Stimulated activated CD4-positive, alpha-beta T cell treated with anti-CD3 and anti-CD28 coated beads, Interleukin-1b, Interleukin-23, amount 100 ng/mL, for 24 hours (primary cell): ENCODE data around the gene GJC1.

Experiments
- DNase-seq, 4 experiments: peaks; one replicate each; pipeline ENCODE4 v3.0.0-alpha.2; 2020; ENCODE audit warnings: low read depth in 4 of 4, low spot score in 1 of 4

The GJC1 gene

DNA sequence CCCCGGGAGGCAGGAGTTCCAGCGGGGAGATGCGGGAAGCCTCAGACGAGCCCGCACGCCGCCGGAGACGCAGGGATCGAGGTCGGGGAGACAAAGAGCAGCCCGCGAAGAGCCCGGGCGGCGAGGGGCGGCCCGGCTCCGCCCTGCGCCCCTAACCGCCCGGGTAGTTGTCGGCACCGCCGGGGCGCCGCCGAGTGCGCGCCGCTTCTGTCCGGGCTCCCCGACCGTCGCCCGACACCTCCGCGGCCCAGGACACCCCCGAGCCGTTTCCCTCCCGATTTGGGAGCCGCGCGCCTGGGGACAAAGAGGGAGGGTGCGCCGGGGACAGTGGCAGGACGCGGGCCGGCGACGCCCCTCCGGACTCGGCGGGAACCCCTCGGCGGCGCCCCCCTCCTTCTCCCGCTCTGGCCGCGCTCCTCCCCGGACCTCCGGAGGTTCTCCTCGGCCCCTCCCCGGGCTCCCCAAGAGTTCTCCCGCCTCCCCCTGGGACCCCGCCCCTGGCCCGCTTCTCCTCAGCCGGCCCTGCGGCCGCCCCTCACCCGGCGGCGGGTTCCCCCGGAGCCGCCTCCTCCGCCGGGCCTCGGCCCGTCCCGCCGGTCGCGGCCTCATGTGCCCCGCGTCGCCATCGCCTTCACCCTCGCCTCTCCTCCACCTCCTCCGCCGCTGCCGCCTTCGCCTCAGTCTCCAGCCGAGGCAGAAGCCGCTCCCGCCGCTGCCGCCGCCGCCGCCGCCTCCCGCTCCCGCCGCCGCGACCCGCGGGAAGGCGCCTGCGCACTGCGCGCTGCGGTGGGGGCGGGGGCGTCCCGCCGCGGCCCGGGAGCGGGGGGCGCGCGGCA, at the start of gene GJC1:
Gene GJC1, minus strand, starts transcription at position 765 of the 836 bp plus-strand sequence. CDS start 24,470 bp downstream, outside the sequence.
- peak in 1 of 4 experiments; percentile 17 for DNase-seq

DNA sequence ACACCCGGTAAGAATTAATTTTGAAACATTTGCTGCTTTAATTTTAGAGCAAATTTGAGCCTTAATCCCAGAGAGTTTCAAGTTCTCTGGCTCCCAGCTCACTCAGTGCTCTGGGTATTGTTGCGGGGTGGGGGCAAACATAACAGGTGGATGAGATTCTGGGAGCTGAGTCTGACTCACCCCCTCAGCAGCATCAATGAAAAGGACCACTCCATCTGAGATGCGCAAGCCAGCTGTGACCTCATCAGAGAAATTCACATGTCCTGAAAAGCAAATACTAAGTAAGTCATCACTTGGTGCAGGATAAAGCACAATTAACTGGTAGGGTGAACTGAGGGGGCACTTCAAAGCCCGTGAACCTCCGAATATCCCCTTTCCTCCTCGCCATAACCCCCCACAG, 49.3 kb upstream of the GJC1 start:
- no peak for DNase-seq

DNA sequence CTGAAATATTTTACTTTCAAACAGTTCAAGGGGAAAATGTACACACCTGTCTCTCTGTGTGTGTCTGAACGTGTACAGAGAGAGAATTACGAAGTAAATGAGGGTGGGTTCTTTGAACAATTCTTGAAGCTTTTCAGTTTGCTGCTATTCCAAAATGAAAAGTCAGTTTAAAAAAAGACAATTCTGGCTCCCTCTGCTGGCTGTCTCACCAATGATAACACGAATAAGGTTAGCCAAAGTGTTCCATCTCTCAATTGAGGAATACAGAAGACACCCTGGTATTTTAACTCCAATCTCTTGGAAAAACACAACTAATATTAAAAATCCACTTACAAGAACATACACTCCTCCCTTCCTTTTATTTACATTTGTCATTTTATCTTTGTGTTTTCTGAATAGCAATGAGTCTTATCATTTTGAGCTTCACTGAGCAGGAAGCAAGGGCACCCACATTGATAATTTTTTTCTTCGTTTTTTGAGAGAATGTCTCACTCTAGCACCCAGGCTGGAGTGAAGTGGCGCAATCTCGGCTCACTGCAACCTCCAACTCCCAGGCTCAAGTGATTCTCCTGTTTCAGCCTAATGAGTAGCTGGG, 48.6 kb upstream of the GJC1 start:
- DNase-seq: peak in 1 of 4 experiments; percentile 6

DNA sequence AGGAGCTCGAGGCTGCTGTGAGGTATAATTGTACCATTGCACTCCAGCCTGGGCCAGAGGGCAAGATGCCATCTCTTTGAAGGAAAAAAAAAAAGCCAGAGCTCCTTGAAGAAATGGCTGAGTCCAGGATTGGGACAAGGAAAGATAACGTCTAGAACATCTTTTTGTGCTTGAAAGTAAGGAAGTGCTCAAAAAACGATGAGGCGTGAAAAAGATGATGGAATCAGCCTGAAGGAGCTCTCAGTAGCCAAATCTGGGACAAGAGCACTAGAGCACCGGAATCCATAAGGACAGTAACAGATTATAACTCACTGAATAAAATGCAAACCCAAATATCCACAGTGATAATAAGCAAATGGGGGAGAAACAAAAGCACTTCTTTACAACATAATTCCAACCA, 47.0 kb upstream of the GJC1 start:
- no peak for DNase-seq

DNA sequence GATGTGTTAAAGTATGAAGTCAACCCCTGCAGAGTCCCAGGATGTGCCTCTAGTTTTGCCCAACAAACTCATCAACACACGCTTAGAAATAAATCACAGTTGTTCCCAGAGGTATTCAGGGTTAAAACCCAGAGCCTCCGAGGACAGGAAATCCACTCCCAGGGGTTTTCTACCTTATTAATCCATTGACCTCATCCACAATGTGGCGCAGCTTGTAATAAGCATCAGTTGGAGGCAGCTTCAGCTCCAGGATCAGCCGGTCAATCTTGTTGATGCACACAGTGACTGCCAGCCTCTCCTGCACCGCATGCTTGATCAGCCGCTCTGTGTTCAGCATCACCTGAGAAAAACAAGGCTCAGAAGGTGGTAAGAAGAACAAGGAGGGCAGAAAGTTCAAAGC, 45.7 kb upstream of the GJC1 start:
- no peak for DNase-seq

DNA sequence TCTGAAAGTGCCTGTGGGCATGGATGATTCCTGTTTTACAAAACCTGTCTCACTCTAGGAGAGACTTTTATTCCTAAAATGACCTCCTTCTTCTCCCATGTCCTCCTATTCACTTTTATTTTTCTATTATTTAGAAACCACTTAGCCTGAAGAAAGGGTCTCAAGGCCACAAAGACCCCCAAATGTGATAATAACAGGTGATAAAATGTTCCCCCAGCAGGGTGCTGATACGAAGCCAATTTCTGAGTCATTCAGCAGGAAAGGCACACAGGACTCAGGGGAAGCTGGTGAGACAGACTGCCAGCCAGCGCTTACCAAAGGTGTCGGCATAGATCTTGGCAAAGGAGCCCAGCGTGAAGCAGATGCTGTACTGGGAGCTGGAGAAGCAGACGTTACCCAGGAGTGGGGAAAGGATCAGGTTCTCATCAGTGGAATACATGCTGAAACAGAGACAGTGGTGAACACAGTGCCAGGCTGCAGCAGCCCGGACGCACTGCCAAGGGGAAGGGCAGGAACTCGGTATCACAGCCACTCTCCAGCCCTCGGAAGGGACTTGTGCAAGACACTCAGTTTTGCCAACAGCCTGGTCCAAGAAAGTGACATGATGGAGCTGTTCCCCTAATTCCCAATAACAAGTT, 42.2 kb upstream of the GJC1 start:
- no peak for DNase-seq

DNA sequence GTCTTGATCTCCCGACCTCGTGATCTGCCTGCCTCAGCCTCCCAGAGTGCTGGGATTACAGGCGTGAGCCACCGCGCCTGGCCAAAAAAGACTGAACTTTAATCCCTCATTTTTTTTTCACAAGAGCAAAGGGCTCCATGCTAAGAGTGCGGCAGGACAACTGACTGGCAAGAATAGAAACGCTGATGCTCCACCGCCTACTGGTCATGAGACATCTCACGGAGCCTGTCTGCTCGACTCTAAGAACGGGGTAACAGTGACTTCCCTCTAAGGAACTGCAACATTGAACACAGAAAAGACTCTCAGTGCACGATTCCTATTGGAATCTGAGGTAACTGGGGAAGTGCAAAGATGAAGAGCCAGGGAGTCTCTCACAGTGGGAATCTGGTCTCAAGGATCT, 41.5 kb upstream of the GJC1 start:
- no peak for DNase-seq

DNA sequence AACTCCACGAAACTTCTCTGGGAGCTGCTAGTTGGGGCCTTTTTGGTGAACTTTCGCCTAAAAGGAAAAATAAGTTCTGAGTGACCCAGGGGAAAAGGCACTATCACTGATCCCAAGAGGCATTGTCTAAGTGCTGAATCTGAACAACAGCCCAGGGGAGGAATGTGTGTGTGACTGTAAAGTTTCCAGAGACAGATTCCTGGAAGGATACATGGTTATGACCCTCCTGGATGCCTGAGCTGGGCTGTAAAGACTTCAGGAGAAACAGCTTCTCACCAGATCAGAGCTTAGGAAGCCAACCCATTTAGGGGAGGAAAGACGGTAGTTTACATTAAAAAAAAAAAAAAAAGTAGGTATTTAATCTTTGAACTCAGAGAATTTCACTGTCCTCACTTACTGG, 37.8 kb upstream of the GJC1 start:
- DNase-seq: no peak

DNA sequence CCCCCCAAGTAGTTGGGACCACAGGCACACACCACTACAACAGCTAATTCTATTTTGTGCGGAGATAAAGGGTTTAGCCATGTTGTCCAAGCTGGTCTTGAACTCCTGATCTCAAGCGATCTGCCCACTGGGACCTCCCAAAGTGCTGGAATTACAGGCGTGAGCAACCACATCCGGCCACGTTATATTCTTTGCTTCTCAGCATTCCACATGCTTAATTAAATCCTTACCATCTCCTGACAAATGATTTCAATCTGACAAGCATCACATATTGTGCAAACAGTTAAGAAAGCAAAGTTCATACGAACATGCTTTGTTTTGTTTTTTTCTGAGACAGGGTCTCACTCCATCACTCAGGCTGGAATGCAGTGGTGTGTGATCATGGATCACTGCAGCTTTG, 35.8 kb upstream of the GJC1 start:
- DNase-seq: no peak

DNA sequence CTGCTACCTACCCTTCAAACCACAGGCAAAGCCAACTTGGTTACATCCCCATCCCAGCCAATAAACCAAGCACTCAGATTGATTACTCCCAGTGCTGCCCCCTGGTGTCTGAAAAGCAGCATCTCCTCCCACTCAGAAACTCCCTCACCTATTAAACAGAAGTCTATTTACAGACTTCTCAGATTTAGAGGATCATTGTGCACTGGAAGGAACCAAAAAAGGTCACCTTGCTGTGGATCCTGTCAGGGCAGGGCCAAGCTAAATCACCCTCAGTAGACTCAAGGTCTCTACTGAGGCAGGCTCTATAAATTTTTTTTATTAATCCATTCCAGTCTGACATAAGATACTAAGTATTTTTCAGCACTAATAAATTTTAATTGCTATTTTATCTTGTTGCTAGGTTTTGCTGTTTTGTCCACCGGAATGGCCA, 35.2 kb upstream of the GJC1 start:
- DNase-seq: peak; percentile 33 to 67 (median 56)

DNA sequence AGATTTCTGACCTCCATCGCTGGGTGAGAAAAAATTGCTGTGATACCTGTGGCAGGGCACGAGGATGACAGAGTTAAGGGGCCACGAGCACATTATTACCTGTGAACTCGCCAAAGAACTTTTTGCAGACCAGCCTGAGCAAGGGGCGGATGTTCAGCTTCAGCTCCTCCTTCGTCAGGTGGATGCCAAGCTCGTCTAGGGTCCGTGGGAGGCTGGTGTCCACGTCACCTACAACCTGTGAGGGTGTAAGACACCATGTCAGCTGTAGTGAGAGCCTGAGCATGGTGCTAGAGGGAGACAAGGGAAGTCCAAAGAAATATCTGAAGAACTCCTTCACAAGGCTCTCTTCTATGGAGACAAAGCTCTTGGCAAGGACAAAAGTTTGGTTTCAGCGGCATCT, 34.7 kb upstream of the GJC1 start:
- no peak for DNase-seq

DNA sequence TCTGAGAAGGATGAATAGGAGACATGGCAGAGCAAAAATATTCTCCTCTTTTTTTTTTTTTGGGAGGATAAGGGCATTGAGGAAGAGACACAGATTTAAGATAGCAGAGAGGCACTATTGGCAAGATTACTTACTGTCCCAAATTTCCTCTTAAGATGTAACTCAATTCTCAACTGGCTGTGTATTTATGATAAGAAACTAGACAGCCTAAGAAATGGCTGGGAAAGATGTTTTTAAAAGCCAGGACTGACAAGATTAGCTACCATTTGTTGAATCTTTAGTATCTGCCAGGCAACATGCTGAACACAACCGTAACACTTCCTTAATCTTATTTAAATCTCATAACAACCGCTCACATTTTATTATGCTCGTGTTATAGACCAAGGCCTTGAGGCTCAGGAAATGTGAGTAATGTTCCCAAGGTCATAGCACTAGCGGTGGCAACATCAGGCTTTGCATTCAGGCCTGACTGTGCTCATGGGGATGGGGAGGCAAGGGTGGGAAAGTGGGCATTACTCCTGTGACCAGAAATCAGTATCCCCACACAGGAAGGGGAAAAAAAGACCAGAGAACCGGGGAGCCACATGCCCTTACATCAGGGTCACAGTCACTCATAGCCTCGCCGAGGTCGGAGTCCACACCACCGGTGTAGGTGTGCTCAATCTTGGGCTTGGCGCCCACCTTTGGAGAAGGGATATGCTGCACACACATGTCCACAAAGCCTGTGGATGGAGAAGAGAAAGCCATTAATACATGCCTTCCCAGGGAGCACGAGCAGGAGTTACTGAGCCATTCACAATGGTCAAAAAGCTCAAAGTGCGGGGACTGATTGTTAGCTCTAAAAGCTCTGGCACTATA, 33.2 kb upstream of the GJC1 start:
- no peak for DNase-seq

DNA sequence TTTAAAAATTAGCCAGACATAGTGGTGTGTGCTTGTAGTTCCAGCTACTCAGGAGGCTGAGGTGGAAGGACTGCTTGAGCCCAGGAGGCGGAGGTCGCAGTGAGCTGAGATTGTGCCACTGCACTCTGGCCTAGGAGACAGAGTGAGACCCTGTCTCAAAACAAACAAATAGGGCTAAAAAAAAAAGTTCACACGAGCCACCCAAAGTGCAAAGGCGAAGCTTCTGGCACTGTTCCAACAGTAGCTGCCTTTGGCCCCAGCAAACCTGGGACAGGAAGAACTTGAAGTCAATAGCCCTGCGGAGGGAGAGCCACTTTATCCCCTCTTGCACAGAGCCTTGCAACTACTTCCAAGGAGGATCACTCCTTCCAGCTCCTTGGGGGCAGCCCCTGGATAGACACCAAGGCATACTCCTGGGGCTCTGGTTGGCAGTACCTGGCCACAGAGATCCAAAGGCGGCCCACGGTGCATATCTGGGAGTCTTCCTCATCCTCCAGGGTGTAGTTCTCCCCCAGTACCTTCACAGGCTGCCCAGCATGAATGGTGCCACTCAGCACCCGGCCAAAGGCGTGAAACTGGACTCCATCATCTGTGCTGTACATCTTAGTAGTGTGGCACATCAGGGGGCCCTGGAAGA, 32.3 kb upstream of the GJC1 start:
- no peak for DNase-seq

DNA sequence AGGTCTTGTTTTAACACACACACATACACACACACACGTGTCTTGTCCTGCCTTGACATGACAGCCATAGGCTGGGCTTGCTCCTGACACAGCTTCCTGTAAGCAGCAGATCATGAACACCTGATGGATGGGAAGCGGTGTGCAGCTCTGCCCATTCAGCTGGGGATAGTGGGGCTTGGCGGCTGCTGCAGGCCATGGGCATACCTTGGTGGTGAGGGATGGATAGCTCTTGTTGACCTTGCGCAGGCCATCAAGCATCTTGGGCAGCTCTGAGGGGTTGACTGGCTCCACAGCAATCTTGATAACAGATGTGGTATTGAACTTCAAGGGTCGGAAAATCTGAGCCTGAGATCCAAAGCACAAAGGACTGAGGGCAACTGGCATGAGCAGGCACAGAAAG, 29.6 kb upstream of the GJC1 start:
- no peak for DNase-seq

DNA sequence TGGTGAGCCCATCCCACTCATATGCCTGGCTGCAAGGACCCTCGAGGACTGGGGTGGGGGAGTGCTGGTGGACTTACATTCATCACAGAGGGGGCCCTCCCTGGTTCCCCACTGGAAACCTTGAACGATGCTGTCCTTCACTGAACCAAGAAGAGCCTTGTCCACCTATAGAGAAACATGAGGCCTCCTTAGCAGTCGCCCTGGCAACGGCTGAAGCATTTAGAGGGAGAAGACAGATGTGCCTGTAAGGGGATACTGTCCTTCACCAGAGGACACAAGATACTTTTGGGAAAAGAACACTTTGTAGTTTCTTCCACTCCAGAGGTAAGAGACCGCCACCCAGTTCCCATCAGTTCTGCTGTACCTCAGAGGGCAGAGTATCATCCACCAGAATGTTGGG, 24.1 kb upstream of the GJC1 start:
- DNase-seq: no peak

DNA sequence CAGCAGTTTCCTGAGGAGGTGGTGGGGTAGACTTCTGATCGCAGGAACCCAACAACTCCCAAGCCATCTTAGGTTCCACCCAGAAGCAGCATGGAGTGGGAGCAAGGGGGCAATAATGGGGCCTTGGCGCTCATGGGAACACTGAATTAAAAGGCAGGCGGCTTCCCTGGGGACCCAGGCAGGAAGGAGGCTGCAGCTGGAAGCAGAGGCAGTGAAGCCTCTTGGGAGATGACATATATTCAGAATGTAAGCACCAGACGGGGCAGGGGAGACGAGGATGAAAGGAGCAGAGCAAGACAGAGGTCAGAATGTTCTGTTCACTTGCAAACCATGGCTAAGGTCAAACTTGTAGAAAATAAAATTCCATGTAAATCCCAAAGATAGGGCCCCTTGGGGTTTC, 20.5 kb upstream of the GJC1 start:
- no peak for DNase-seq

DNA sequence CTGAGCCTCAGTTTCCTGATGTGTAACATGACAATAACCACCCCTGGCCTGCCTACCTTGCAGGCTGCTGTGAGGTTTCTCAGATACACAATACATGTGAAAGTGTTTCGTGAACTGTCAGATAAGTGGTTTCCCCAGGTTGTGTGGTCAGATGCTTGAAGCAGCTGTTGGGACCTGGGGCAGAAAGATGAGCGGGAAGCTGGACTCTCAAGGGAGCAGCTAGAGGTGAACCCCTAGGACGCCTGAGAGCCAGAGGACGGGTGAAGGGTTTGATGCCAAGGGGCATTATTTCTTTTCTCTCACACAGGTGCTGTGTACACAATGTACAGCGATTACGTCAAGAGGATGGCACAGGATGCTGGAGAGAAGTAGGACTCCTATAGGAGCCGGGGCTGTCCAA, 19.9 kb upstream of the GJC1 start:
- no peak for DNase-seq

DNA sequence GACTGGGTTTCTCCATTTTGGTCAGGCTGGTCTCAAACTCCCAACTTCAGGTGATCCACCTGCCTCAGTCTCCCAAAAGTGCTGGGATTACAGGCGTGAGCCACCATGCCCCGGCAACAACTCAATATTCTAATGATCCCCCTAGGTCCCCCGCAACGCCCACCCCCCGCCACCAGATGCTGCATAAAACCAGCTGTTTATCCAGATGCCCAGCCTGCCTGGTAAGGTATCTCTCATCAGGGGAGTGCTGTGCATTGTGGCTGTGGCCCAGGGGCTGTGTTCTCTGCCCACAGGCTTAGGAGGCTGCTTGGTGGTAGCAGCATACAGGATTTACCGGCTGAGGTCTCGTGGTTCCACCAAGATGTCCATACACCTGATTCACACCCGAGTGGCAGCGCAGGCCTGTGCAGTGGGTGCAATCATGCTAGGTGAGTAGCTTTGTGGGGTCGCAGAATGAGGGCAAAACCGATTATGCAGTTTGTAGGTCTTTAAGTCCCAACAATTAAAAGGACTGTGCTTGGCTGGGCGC, 18.9 kb upstream of the GJC1 start:
- DNase-seq: no peak

DNA sequence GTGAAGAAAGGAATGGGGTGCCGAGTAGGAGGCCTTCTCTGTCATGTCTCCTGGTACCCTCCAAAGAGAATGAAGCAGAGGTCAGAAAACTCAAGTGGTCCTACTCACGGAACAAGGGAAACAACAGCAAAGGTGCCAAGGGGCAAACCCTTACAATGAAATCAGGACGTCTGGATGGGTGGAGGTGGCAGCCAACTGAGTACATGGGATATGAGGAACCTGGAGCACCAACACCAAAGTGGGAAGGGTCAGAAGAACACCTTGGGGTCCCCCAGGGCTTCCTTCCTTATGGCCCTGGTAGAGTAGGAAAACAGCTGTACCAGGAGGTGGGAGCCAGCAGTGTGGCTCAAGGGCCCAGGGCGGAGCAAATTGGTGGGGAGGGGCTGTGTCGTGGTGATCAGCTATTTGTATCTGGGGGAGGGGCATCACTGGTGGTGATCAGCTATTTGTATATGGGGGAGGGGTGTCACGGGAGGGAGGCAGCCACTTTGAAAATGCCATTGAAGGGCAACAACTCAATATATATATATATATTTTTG, 18.2 kb upstream of the GJC1 start:
- no peak for DNase-seq

DNA sequence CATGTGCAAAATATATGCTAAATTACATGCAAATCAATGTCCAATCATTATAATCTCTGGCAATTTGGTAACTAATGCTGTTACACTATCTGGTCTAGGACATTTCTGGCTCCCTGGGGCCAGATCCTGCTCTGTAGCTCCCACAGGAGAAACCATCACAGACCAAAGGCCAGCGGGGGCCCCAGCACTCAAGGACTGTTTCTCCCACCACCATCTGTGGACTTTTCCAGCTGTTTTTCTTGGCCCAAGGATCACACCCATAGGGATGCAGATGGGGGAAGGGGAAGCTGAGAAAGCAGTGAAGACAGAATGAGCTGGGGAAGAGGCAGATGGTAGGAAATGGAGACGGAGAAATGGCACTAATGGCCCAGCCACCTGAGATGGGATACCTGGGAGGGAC, 17.5 kb upstream of the GJC1 start, which contains the start of gene HIGD1B:
Gene HIGD1B, plus strand, starts transcription at position 298 of the 400 bp plus-strand sequence. CDS start 270 bp downstream, outside the sequence.
- no peak for DNase-seq
